Measurements from ENCODE around the gene KRTAP12-1. TPM values are rescaled to one million over a fixed set of nuclear protein-coding genes. Genes with fewer than 3 reads are reported as not detected.

The KRTAP12-1 gene
- total RNA-seq, 1 donor from 2014 or later: not detected

DNA sequence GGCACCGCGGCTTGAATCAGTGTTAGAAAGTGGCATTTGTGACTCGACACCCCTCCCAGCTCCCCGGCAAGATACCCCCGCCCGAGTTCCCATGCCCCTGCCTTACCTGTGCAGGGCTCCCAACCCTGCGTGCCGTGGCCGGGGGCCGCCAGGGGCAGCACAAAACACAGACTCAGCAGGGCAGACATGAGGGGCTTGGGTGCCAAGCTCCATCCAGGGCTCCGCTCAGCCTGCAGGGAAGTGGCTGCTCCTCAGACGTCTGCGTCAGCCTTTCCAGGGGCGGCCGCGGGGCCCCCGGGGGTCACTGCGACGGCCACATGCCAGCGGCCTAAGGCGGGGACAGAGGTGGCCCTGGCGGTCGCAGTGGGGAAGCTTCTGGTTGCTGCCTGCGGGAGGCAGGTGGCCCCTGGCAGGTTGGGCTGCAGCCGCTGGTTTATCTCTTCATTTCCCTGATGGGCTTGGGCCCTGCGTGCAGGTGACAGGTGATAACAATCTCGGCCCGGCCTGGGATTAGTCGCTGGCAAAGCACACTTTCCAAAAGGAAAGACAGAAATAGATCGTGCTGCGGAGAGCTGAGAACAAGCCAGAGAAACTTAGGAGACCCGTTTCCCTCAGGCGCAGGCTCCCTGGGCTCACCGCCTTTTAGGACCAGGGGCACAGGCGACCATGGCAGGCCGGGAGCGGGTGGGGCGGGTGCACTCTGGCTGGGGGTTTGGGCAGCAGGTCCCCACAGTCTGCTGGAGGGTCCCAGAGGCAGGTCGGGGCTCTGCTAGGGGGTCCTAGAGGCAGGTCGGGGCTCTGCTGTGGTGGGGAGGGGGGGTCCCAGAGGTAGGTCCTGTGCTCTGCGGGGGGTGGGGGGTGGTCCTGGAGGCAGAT lies 29.6 kb upstream of the KRTAP12-1 start, which contains the start of gene TSPEAR:
Gene TSPEAR (minus strand): TSS at position 246 of the 876 bp plus-strand sequence. CDS start 58 bp downstream, at position 188.
- intact Hi-C loops (cut with micrococcal nuclease): no loop called here

- intact Hi-C loops (cut with micrococcal nuclease): no loop called here
Measured at GRCh38 chr21:44710756-44711326, 28.9 kb upstream of the KRTAP12-1 start.

DNA sequence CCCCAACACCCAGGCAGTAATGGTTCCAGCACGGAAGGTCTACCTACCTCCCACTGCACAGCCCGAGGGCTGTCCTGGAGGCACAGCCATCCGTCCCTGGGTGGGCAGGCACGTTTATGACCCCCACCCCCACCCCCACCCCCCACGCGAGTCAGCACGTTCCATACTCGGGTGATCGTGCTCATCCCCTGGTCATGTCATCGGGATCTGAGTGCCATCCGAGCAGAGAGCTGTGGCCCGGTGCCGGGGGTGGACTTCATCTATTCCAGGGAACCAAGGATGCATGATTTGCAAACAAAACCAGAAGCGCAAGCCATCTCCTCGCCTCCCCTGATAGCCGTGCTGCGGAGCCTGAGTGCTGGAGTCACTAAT lies 28.3 kb upstream of the KRTAP12-1 start:
- intact Hi-C loops (cut with micrococcal nuclease): no loop called here

- intact Hi-C loops (cut with micrococcal nuclease): no loop called here
Measured at GRCh38 chr21:44709426-44710293, 27.7 kb upstream of the KRTAP12-1 start.

DNA sequence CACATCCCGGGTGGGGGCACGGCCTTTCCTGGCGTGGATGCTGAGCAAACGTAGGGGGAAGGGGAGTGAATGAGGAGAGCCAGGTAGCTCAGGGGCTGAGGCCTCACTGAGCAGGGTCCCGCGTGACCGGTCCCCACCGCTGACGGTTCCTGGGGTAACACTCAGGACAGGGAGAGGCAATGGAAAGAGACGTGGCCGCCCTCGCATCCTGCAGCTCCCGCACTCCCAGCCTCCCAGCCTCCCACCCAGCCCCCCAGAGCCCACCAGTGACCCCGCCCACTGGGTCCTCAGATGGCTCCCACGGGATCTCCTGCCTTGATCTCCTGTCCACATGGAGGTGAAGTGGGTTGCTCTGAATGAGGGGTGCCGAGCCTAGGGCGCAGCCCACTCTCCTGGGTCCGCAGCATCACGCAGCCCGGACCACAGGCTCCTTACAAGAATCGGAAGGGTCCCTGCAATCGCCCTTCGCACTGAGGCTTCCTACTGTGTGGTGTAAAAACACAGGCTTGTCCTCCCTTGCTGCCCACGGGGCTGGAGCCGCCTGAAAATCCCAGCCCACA lies 27.0 kb upstream of the KRTAP12-1 start:
- intact Hi-C loops (cut with micrococcal nuclease): no loop called here

DNA sequence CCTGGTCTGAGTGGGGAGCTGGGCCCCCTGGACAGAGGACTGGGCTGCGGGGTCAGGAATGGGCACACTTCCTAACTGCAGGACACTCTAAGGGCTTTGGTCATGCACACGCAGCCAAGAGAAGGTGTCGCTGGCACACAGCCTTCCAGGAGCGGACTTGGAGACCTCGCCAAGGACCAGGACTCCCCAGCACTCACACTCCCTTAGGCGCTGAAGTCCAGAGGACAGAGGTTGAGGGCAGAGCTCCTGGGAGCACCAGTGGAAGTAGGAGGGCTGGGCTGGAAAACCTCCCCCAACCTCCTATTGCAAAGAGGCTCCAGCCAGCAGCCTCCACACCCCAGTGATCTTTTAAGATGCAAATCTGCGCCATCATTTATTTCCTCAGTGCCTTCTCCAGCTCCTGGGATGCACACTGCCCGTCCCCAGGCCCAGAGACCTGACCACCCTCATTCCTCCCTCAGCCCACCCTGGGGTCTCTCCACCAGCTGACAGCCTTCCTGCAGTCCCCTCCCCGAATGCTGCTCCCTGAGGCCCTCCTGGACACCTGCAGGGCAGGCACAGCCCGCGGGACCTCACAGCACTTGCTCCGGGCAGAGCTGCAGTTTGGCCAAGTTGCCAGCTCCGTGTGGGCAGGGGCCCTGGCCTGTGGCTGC lies 26.4 kb upstream of the KRTAP12-1 start:
- intact Hi-C loops (cut with micrococcal nuclease): no loop called here

DNA sequence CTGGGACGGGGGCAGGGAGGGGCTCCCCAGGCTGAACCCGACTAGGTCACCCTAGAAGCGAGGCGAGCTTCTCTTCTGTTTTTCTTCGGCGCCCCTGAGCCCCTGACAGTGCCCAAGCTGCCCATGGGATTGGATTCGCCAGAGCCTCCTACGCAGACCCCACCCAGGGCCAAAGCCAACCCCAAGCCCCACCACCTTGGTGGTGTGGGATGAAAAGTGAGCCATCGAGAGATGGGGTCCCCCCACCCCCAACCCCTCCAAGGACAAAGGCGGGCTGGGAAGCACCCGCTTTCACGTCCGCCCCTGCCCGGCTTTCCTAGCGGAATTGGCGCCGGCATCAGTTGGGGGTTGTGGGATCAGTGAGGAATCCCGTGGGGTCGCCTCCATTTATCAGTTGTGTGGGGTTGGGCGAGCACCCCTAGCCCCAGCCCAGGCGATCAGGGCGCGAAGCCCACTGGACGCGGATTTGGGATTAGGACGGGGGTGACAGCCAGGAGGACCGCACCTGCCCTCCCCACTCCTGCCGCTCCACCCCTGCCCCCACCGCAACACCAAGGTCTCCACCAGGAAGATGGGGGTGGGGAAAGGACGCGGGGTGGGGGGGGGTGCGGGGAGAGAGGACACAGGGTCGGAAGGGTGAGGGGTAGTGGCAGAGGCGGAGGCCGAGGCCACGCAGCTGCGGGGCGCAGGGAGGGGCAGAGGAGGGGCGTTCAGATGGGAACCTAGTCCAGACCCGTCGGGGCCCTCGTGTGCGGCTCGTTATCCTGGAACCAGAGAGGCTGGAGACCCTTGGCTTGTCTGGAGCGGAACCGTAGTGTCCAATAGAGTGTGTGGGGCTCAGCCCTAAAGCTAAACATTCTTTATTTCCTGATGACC lies 25.0 kb upstream of the KRTAP12-1 start:
- intact Hi-C loops (cut with micrococcal nuclease): no loop called here

GRCh38 chr21:44706026-44706705 lies 24.2 kb upstream of the KRTAP12-1 start:
- intact Hi-C loops (cut with micrococcal nuclease): no loop called here

GRCh38 chr21:44704636-44705001 lies 22.7 kb upstream of the KRTAP12-1 start:
- intact Hi-C loops (cut with micrococcal nuclease): no loop called here

DNA sequence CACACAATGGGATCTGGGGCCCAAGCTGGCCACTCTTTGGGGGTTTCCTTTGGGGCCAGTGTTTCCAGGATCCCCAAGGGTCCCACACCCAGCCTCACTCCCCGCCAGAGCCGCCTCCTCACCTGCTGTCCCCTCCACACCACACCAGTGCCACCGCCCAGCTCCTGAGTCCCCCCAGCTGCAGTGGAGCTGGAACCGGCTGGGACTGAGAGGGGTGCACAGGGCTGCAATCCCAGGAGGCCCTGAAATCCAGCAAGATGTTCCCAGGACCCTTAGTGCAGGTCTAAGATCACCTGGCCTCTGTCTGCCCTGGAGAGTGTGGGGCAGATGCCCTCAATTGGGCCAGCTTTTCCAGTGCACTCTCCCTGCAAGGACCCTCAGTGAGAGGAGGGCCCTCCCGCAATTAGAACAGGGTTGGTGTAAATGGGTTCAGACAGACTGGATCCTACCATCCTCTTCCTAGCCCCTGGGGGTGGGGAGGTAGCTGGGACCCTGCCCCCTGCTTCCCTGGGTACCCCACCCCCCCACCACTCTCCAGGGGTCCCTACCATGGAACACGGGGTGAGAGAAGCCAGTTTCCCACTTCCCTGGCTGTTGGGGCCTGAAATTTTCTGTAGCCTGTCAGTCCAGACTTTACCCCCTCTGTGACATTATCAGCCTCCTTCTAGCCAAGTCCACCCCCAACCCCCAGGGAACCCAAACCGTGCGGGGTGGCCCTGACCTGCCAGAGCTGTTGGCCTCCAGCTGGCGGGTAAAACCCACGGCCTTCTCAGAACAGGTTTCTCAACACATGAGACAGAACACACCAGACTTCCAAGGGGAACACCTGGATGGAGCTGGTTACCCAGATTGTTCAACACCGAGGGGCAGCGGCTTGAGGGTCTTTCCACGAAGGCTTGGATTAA lies 22.0 kb upstream of the KRTAP12-1 start:
- intact Hi-C loops (cut with micrococcal nuclease): no loop called here

GRCh38 chr21:44702973-44703730 lies 21.2 kb upstream of the KRTAP12-1 start:
- intact Hi-C loops (cut with micrococcal nuclease): no loop called here

DNA sequence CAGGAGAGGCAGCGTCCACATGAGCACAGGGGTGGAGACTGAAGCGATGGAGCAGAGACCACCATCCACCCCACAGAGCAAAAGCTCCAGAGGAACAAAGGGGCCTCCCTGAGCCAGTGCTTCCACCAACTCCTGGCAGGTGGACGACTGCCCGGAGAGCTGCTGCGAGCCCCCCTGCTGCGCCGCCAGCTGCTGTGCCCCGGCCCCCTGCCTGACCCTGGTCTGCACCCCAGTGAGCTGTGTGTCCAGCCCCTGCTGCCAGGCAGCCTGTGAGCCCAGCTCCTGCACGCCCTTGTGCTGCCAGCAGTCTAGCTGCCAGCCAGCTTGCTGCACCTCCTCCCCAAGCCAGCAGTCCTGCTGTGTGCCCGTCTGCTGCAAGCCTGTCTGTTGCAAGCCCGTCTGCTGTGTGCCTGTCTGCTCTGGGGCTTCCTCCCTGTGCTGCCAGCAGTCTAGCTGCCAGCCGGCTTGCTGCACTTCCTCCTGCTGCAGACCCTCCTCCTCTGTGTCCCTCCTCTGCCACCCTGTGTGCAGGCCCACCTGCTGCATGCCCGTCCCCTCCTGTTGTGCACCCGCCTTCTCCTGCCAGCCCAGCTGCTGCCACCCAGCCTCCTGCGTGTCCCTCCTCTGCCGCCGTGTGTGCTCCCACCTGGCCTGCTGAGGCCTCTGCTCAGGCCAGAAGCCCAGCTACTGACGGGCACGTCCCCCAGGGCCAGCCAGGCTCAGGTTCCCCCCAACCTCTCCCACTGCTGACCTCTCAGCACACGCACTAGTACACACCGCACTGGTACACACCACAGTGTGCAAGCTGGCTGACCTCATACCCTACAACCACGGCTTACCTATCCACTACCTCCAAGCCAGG lies 20.4 kb upstream of the KRTAP12-1 start:
- intact Hi-C loops (cut with micrococcal nuclease): no loop called here

DNA sequence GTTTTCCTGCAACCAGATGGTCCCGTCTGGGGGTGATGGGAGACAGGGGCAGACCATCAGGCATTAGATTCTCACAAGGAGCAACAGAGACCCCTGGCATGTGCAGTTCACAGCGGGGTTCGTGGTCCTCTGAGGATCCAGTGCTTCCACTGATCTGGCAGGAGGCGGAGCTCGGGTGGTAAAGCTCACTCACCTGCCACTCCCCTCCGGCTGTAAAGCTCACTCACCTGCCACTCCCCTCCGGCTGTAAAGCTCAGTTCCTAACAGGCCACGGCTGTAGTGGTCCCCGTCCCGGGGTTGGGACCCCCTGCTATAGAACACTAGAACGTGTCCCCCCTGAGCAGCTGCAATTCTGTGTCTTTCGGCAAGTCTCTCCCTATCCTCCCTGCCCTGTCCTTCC lies 19.6 kb upstream of the KRTAP12-1 start:
- intact Hi-C loops (cut with micrococcal nuclease): no loop called here

DNA sequence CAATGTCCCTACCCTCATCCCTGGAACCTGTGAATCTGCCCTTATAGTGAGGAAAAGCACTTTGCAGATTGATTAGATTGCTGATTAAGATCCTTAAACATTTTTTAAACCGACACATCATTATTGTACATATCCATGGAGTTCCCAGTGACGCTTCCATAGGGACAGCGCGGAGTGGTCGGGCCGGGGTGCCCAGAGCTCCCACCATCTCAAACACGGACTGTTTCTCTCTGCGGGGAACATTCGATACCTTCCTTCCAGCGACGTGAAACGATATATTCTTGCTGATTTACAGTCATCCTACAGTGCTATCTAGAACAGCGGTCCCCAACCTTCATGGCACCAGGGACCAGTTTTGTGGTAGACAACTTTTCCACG lies 19.0 kb upstream of the KRTAP12-1 start:
- intact Hi-C loops (cut with micrococcal nuclease): no loop called here

DNA sequence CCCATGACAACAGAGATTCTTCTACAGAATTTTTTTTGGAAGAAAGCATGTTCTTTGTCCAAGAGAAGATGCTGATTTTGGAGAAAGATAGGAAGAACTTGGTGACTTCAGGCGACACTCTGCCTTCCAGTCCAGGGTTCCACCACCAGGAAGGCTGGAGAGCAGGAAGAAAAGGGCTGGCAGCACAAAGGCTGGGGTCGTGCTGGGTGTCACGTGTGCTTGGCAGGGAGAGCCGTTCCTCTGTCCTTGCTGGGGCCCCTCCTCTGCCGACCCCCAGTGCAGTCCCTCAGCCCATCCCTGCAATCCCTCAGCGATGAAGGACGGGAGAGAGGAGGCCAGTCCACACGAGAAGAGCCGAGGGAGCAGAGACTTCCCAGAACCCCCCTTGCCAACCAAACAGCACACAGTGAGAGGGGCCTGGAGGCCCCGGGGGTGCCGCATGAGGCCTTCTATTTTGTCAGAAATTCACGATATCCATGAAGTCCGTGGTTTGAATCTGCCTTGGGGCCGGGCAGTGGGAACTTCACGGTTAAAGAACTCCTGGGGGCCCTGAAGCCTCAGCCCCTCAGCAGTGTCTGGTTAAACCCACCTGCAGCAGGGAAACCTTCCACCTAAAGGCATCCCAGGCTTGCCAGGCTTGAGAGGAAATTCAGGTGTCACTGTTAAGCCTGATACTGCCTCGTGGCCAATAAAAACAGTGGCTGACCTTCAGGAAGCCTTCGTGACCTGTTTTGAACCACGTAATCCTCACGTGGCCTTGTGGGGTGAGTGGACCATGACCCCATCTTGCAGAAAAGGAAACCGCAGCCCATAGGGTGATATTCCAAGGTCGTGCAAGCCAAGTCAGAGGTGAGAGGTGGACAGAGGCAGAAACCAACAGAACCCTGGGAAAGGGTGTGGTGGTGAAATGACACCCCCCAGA lies 18.4 kb upstream of the KRTAP12-1 start:
- intact Hi-C loops (cut with micrococcal nuclease): no loop called here

DNA sequence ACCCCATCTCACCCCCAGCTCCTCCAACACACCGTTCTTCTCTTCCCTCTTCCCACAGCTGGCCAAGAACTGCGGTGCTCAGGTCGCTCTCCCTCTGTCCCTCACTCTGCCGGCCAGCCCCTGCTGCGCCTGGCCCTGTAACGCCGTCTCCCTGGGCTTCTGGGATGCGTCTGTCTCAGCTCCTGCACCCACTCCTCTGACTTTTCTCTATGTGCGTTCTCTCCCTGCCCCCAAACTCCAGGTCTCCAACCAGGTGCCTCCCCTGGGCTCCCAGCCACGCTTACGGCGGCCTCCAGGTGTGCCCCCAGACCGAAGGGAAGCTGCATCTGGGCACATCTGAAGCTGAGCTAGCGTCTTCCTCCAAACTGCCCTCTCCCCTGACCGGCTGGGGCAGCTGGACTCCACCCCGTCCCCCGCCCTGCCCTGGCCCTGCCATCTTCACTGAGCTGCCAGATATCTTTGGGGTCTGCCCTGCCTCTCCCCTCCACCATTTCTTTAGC lies 17.6 kb upstream of the KRTAP12-1 start:
- intact Hi-C loops (cut with micrococcal nuclease): no loop called here

Measured in T-helper 1 cell treated with Interleukin-12 subunit alpha and Interleukin-12 subunit beta and Interleukin-4 antibody, amounts not matched to agents 30 ng/mL and 1 ng/mL, for 36 hours (primary cell).